Central memory CD8-positive, alpha-beta T cell (primary cell): ENCODE data around the gene MRPL37.
"Not testable (repeated sequence)": the region's sequence is repeated elsewhere in the genome, so short reads cannot be mapped to it uniquely, and the experiment has no call there.

Experiments used
- ATAC-seq: fragments of 150-1000 bp; cut with Tn5 transposase; replicated peaks from 2 replicates; pipeline ENCODE4 v1.10.0; 2022; ENCODE audit warnings: mild to moderate bottlenecking, moderate FRiP score, moderate number of reproducible peaks; ENCODE audit not compliant: poor library complexity, severe bottlenecking; ENCODE audit errors: extremely low read depth
- DNase-seq, 2 donors: peaks; one replicate each; pipeline ENCODE4 v3.0.0; 2021; ENCODE audit warnings: low spot score in 2 of 2
- H3K27ac Mint-ChIP-seq: one replicate; pipeline ENCODE4 v1.8.0; 2022; ENCODE audit warnings: low read depth, mild to moderate bottlenecking, moderate library complexity, mixed read lengths
- H3K27me3 Mint-ChIP-seq: one replicate; pipeline ENCODE4 v1.8.0; 2022; ENCODE audit warnings: mixed read lengths
- H3K36me3 Mint-ChIP-seq: one replicate; pipeline ENCODE4 v1.8.0; 2022; ENCODE audit warnings: mild to moderate bottlenecking, moderate library complexity, mixed read lengths; ENCODE audit not compliant: insufficient read depth
- H3K4me1 Mint-ChIP-seq: one replicate; pipeline ENCODE4 v1.8.0; 2022; ENCODE audit warnings: mixed read lengths
- H3K4me3 Mint-ChIP-seq: one replicate; pipeline ENCODE4 v1.8.0; 2022; ENCODE audit warnings: mild to moderate bottlenecking, moderate library complexity, mixed read lengths
- H3K9me3 Mint-ChIP-seq: one replicate; pipeline ENCODE4 v1.8.0; 2022; ENCODE audit warnings: mixed read lengths

The MRPL37 gene

DNA sequence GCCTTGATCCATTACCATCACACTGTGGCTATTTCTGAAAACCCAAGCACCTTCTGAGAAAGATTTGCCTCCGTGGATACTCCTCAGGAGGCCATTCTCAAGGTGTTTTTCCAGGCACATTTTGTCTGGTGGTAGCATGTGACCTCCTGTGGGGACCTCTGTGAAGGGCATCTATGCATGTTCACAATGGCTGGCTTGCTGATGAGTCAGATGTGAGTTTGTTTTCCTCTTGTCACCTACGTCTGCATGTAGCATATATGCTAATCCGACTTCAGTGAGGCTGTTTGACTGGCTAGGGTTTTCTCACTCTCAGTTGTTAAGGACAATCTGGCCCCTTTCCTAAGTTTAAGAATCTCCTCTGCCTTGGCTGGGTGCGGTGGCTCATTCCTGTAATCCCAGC is 7.9 kb downstream of the MRPL37 start:
- H3K27me3 Mint-ChIP-seq, DNase-seq, H3K9me3 Mint-ChIP-seq, H3K27ac Mint-ChIP-seq, H3K4me3 Mint-ChIP-seq, ATAC-seq: not testable (repeated sequence)
- peaks cover 69% of the 10 kb centered on the region for H3K36me3 Mint-ChIP-seq
- H3K4me1 Mint-ChIP-seq: peaks cover 20% of the 10 kb centered on the region

DNA sequence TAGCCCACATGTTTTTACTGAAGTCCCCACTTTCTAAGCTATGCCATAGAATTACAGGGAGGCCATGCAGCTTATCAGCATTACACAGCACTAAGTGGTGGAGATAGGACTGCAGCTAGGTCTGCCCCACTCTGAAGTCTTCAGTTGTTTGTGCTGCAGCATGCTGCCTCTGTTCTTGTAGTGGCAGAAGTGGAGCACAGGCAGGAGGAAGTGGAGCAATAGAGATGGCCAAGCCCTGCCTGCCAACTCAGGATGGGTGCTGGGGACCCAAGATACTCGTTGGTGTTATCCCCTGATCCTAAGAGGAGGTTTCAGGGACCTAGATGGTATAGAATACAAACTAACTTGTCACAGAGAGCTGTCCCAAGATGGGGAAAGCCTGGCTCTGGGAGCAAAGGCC is 12.9 kb downstream of the MRPL37 start:
- no peak for ATAC-seq
- Mint-ChIP-seq H3K4me3 (no peak overlapping the region), H3K9me3 (no peaks in the 10 kb centered on the region), H3K27me3 (no peaks in the 10 kb centered on the region), H3K36me3 (peaks cover 56% of the 10 kb centered on the region), H3K27ac (peak overlapping the region; percentile 55), H3K4me1 (peaks cover 14% of the 10 kb centered on the region)
- no peak for DNase-seq

DNA sequence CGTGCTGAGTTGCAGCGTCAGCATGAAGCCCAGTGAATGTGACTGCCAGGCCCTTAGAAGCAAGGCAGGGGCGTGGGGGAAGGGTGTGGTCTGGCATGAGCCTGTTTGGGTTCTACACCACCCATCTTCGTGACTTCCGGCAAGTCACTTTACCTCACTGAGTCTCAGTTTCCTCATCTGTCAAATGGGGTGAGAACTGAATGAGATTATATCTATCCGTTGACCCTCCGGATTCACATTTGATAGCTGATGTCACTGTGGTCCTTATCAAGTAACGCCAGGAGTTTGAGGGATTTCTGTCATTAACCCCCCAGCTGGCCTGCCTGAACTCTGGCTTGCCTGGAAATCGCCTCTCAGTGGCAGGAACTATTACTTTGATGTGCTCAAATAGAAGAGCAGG is 15.6 kb downstream of the MRPL37 start:
- H3K4me3 Mint-ChIP-seq: no peak overlapping the region
- H3K27me3 Mint-ChIP-seq: no peaks in the 10 kb centered on the region
- ATAC-seq: no peak
- no peak overlapping the region for H3K27ac Mint-ChIP-seq
- DNase-seq: no peak
- H3K9me3 Mint-ChIP-seq: no peaks in the 10 kb centered on the region
- H3K4me1 Mint-ChIP-seq: peaks cover 8% of the 10 kb centered on the region
- H3K36me3 Mint-ChIP-seq: peaks cover 42% of the 10 kb centered on the region

DNA sequence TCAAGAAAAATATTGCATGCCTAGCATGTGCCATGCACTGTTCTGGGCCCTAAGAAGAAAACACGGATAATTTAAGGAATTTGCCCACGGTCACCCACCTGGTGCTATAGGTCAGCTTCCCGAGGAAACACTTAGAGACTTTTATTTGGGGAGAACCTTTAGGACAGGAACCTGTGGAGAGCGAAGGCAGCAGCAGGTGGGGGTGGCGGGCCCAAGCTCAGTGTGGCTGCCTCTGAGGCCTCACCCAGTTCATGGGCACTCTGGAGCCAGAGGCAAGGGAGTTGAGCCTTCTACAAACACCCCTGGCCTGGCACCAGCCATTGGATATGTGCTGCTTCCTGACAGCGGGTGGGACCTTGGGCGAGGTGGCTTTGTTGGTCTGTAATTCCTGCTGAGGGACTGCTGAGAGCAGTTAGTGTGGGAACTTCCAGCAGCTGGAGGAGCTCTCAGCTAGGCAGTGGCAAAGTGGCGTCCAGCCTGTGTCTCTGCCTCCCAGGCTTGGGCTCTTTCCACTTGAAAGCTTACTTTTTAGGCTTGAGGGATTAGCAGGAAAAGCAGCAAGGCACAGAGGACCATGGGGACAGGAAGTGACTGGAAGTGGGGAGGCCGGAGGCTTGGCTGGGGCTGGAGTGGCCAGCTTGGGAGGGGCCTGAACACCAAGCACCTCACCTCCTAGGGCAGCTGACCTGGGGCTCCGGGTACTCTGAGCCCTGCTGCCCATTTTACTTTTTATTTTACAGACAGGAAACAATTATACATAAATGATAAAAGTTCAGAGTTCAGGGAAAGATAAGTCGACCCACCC is 19.1 kb downstream of the MRPL37 start:
- H3K27me3 Mint-ChIP-seq: no peaks in the 10 kb centered on the region
- H3K4me3 Mint-ChIP-seq: no peak overlapping the region
- H3K36me3 Mint-ChIP-seq: peaks cover 26% of the 10 kb centered on the region
- DNase-seq (no peak), ATAC-seq (no peak)
- no peaks in the 10 kb centered on the region for H3K9me3 Mint-ChIP-seq
- H3K4me1 Mint-ChIP-seq: peaks cover 10% of the 10 kb centered on the region
- H3K27ac Mint-ChIP-seq: no peak overlapping the region

DNA sequence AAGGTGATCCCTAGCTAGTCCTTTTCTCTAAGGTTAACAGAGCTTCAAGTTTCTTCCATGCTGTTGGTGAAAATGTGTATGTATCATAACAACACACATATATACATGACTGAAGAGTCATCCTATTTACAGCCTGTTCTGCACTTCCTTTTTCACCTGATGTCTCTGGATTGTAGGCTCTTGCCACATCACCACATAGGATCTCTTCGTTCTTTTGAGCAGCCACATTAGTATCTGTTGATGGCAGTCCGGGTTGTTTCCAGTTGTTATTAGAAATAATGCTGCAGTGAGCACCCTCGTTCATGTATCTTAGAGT is 19.7 kb downstream of the MRPL37 start:
- no peak for ATAC-seq
- peaks cover 23% of the 10 kb centered on the region for H3K36me3 Mint-ChIP-seq
- no peaks in the 10 kb centered on the region for H3K9me3 Mint-ChIP-seq
- H3K4me1 Mint-ChIP-seq: peaks cover 10% of the 10 kb centered on the region
- H3K27me3 Mint-ChIP-seq: no peaks in the 10 kb centered on the region
- H3K4me3 Mint-ChIP-seq: no peak overlapping the region
- no peak overlapping the region for H3K27ac Mint-ChIP-seq
- no peak for DNase-seq

DNA sequence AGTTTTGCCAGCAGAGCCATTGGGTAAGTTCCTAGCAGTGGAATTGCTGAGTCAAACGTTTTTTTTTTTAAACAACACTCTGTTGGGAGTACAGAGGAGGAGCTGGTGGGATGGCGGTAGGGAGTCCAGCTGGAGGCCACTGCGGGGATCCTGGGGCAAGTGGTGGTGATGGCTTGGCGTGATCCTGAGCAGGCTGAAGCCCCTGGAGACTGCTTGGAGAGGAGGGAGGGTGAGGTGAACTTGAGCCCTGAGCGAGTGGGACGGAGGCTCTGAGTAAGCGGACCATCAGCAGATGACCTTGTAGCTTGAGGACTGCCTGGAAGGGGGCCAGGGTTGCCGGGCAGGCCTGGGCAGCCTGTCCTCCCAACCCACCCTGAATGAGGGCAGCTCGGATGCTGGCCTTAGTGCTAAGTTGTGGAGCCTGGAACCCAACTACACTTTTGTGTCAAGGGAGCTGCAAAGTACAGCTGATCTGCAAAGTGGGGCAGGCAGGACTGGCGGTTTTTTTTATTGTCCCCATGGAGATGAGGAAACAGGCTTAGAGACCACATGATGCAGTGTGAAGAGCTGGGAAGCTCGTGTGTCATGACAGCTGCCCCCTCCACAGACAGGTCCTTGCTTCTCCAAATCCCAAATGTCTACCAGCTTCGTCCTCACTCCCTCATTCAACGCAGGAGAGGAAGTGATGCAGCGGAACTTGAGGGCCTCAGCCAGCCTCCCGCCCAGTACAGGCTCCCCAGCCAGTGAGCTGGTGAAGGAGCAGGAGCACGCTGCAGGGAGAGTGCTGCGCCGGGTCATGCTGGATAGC is 20.2 kb downstream of the MRPL37 start:
- DNase-seq: no peak
- H3K9me3 Mint-ChIP-seq: no peaks in the 10 kb centered on the region
- no peaks in the 10 kb centered on the region for H3K27me3 Mint-ChIP-seq

DNA sequence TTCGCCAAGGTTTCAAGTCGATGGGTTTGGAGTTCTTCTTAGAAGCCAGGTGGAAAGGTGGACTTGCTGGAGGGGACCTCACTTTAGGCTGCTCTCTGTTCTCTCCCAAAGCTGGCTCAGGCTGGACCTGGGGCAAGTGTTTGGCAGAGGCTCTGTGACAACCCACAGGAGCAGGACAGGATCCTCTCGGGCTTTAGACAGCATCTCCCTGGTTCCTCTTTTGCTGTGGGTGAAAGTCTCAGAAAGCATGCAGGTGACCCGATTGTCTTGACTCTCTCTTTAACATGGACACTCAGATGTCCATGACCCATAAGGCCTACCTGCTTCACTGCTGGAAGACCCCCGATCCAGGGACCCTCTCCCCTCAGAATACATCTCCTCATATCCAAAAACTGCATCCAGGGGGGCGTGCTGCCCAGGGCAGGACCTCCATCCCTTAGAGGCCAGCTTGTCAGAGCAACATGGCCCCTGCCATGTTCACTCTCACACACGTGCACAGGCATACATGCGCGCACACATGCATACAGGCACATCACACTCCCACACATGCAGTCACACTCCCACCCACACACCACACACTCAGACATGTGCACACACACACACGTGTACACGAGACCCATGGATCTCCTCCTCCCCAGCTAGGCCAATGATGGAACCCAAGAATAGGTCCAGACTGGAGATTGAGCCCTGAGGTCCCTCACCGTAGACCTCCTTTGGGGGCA is 21.3 kb downstream of the MRPL37 start:
- ATAC-seq (no peak), DNase-seq (no peak)
- H3K27me3 Mint-ChIP-seq: no peaks in the 10 kb centered on the region
- peaks cover 32% of the 10 kb centered on the region for H3K36me3 Mint-ChIP-seq
- peak overlapping the region; percentile 69 for H3K27ac Mint-ChIP-seq
- no peak overlapping the region for H3K4me3 Mint-ChIP-seq
- no peaks in the 10 kb centered on the region for H3K9me3 Mint-ChIP-seq
- peaks cover 10% of the 10 kb centered on the region for H3K4me1 Mint-ChIP-seq

More for the DNA sequence above, 20.2 kb downstream of the MRPL37 start:
- H3K4me3 Mint-ChIP-seq: no peak overlapping the region
- no peak for ATAC-seq
- peaks cover 26% of the 10 kb centered on the region for H3K36me3 Mint-ChIP-seq
- H3K27ac Mint-ChIP-seq: no peak overlapping the region
- H3K4me1 Mint-ChIP-seq: peaks cover 10% of the 10 kb centered on the region

DNA sequence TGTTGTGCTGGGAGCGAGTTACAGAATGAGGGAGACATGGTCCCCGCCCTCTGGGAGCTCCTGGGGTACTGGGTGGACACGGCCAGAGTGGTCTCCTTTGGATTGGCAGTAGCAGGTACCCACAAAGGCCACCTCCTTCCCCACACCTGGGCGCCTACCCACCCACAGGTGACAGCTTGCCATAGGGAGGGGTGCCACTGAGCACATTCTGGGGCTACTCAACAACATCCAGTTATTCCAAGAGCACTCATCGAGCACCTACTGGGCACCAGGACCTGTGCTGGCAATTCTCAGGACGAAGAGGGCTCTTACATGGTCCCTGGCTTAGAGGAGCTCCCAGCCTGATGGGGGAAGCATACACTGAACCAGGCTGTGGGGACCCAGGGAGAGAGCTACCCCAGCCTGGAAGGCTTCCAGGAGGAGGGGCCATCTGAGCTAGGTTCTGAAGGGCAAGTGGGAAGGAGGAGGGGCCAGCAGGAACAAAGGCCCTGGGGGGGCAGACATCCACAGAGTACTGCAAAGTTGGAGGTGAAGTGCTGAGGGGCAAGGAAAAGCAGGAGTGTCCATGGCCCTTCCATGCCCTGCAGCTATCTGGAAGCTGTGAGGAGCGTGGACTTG is 22.0 kb downstream of the MRPL37 start:
- Mint-ChIP-seq H3K36me3 (peaks cover 29% of the 10 kb centered on the region), H3K9me3 (no peaks in the 10 kb centered on the region), H3K4me1 (peaks cover 10% of the 10 kb centered on the region), H3K27ac (peak overlapping the region; percentile 69), H3K4me3 (no peak overlapping the region), H3K27me3 (no peaks in the 10 kb centered on the region)
- ATAC-seq (no peak), DNase-seq (no peak)

DNA sequence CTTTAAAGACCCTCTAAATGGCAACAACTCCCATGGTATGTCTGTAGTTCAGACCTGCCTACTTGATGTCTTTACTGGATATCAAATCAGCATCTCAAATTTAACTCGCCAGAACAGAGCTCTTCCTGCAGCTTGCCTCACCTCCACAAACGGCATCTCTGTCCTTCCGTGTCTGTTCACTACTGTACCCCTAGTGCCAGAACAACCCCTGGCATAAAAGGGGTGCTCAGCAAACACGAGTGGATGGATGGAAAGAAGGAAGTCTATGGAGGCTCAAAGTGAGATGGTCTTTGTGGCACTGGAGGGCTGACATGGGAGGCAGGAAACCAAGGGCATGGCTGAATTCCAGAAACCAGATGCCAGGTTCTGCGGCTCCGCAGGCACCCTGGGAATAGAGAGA is 22.7 kb downstream of the MRPL37 start:
- ATAC-seq: no peak
- Mint-ChIP-seq H3K4me3 (no peak overlapping the region), H3K9me3 (no peaks in the 10 kb centered on the region), H3K27me3 (no peaks in the 10 kb centered on the region), H3K27ac (peak overlapping the region; percentile 69), H3K36me3 (peaks cover 33% of the 10 kb centered on the region), H3K4me1 (peaks cover 10% of the 10 kb centered on the region)
- no peak for DNase-seq

DNA sequence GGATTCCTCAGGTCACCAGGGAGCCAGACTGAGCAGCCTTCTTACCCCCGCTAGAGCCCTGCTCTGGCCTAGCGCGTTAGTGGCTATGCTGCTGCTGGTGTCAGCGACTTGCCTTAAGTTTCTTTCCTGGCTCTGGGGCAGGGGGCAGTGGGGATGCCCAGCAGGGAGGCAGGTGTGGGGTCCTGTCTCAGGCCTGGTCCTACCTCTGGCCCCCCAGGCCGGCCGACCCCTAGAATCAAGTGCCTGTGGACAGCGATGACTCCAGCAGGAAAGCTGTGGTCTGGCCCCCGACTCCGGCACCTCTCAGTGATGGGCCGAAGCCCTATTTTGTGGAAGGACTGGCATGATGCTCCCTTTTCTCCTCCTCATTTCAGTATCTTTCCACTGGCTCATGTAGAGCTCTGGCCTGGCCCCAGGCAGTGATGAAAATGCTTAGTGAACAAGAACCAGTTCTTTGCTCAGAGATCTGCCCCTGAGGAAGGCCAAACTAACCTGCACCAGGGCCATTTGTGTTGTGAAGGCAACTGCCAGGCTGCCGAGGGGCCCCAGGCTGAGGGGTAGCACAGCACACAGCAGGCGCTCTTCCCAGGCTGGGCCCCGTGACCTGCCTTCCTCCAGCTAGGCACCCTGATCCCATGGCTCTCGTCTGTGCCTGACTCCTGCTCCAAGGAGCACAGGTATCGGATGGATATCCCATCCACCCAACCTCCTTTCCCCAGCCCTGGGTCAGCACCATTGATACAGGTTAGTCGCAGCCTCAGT is 23.7 kb downstream of the MRPL37 start:
- no peak for DNase-seq
- H3K27ac Mint-ChIP-seq: peak overlapping the region; percentile 1
- H3K27me3 Mint-ChIP-seq: no peaks in the 10 kb centered on the region
- H3K36me3 Mint-ChIP-seq: peaks cover 30% of the 10 kb centered on the region
- H3K9me3 Mint-ChIP-seq: no peaks in the 10 kb centered on the region
- peaks cover 10% of the 10 kb centered on the region for H3K4me1 Mint-ChIP-seq
- no peak overlapping the region for H3K4me3 Mint-ChIP-seq
- no peak for ATAC-seq

DNA sequence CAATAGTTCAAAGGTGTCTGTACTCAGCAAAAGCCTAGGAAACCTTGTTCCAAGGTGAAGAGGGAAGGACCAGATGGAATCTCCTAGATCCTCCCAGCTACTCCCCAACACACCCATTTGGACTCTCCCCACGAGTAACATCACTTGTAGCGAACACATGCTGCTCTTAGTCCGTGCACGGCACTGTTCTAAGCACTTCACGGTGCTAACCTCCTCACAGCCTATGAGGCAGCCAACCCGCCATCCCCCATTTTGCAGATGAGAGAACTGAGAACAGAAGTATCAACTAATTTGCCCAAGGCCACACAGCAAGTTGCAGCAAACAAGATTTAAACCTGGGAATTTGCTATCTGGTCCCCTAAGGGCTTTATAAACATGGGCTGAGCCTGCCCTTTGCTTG is 24.3 kb downstream of the MRPL37 start:
- Mint-ChIP-seq H3K4me3 (no peak overlapping the region), H3K4me1 (peaks cover 12% of the 10 kb centered on the region), H3K27ac (peak overlapping the region; percentile 1), H3K9me3 (no peaks in the 10 kb centered on the region), H3K27me3 (no peaks in the 10 kb centered on the region), H3K36me3 (peaks cover 29% of the 10 kb centered on the region)
- DNase-seq (no peak), ATAC-seq (no peak)

DNA sequence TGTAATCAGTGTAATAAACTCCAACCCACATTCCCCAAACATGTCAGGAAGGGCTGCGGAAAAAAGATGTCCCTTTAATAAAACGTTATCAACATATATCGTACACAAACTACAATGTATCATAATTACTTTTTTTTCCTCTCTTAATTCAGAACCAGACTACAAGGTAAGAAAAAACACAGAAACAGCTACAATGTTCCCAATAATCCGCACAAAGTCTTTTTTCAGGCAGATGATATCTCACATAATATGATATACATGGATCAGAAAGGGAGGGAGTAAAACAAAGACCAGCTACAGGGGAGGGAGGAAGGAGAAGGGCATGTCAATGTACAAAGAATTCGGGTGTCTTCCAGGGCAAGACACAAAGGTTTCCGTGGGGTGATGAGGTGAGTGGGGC is 25.4 kb downstream of the MRPL37 start:
- no peaks in the 10 kb centered on the region for H3K27me3 Mint-ChIP-seq
- peaks cover 20% of the 10 kb centered on the region for H3K4me1 Mint-ChIP-seq
- ATAC-seq (no peak), DNase-seq (no peak)
- H3K9me3 Mint-ChIP-seq: no peaks in the 10 kb centered on the region
- H3K4me3 Mint-ChIP-seq: no peak overlapping the region
- H3K36me3 Mint-ChIP-seq: peaks cover 30% of the 10 kb centered on the region
- H3K27ac Mint-ChIP-seq: no peak overlapping the region
